HepG2 (cell line): Measurements from ENCODE around the gene RGMA. TPM values are rescaled to one million over a fixed set of nuclear protein-coding genes. Genes with fewer than 3 reads are reported as not detected.

Experiments used
- ATAC-seq: fragments of 200-7000 bp; cut with Tn5 transposase; 3 replicates; pipeline ENCODE4 v1.9.1; 2020; ENCODE audit warnings: mild to moderate bottlenecking, moderate library complexity
- BruUV-seq: library from RNA; stranded (reverse); fragments of 400-500 nt; replicated peaks from 2 replicates; lab custom pipeline; 2021; lab: Mats Ljungman, UMichigan
- CTCF ChIA-PET: fragments of 300-600 bp; formaldehyde crosslinking; extraction: SDS; loops from one replicate; lab custom pipeline; 2021; ENCODE audit warnings: low total read pairs, inconsistent platforms, low intra/inter-chr PET ratio; lab: Yijun Ruan, JAX
- POLR2A ChIA-PET: fragments of 350-600 bp; sonication (Branson Sonifier 250); formaldehyde crosslinking; loops from one replicate; lab custom pipeline; 2020; ENCODE audit warnings: antibody characterized with exemption, inconsistent platforms; lab: Yijun Ruan, JAX
- DNase-seq: peaks from one replicate; pipeline ENCODE4 v3.0.0-alpha.2; 2015; ENCODE audit warnings: low spot score
- FAIRE-seq: peaks from 3 replicates; lab custom pipeline; 2011; peaks lifted over from hg19 to GRCh38; lab: Jason Lieb, UNC
- H2AFZ ChIP-seq: one replicate; pipeline ENCODE4 v1.6.1; 2011; ENCODE audit warnings: low read length, inconsistent platforms
- H3K27ac ChIP-seq: fragments of 300-600 bp; 3 replicates; pipeline ENCODE4 v1.8.0; 2011; ENCODE audit warnings: mixed run types, mild to moderate bottlenecking, mixed read lengths, low read length, inconsistent platforms; ENCODE audit not compliant: insufficient read depth; ENCODE audit errors: extremely low read length
- H3K27me3 ChIP-seq, 2 experiments: fragments of 200-600 bp in 1 of 2; 2 replicates in 1 of 2; 3 replicates in 1 of 2; pipeline versions ENCODE4 v1.6.0 to v1.8.0; 2011; ENCODE audit warnings: low read length in 2 of 2, mild to moderate bottlenecking in 2 of 2, moderate library complexity in 2 of 2, inconsistent platforms in 1 of 2; ENCODE audit not compliant: insufficient read depth in 2 of 2, control insufficient read depth in 1 of 2
- H3K36me3 ChIP-seq, 2 experiments: fragments of 200-600 bp in 1 of 2; replicated peaks in 1 of 2; 2 replicates in 1 of 2; 3 replicates in 1 of 2; pipeline versions ENCODE4 v1.5.1 to v1.8.0; 2011; ENCODE audit warnings: low read length in 2 of 2, inconsistent platforms in 1 of 2; ENCODE audit not compliant: insufficient read depth in 2 of 2, control insufficient read depth in 1 of 2
- H3K4me1 ChIP-seq: 2 replicates; pipeline ENCODE4 v1.5.1; 2012; ENCODE audit warnings: low read length, inconsistent platforms; ENCODE audit not compliant: insufficient read depth
- H3K4me2 ChIP-seq: 2 replicates; pipeline ENCODE4 v1.6.0; 2011; ENCODE audit warnings: low read depth, low read length, inconsistent platforms
- H3K4me3 ChIP-seq, 3 experiments: fragments of 200-600 bp in 1 of 3; sonication (generic), shearing (Covaris generic) in 1 of 3; replicated peaks in 1 of 3; 2 replicates each; pipeline ENCODE4 v1.5.1; 2011 to 2016; ENCODE audit warnings: low read length in 3 of 3, inconsistent platforms in 2 of 3, low read depth in 2 of 3, mild to moderate bottlenecking in 2 of 3, control low read depth in 1 of 3, mixed read lengths in 1 of 3; ENCODE audit not compliant: insufficient read depth in 1 of 3
- H3K79me2 ChIP-seq: one replicate; pipeline ENCODE4 v1.6.1; 2011; ENCODE audit warnings: low read length, inconsistent platforms; ENCODE audit not compliant: insufficient read depth
- H3K9ac ChIP-seq: 2 replicates; pipeline ENCODE4 v1.6.0; 2011; ENCODE audit warnings: mild to moderate bottlenecking, low read depth, low read length, inconsistent platforms; ENCODE audit not compliant: insufficient read depth
- H3K9me3 ChIP-seq: 2 replicates; pipeline ENCODE4 v1.5.1; 2012; ENCODE audit warnings: mild to moderate bottlenecking, low read length
- H4K20me1 ChIP-seq: 2 replicates; pipeline ENCODE4 v1.6.0; 2011; ENCODE audit warnings: inconsistent platforms, mild to moderate bottlenecking, low read length, moderate library complexity; ENCODE audit not compliant: insufficient read depth
- ATF1 ChIP-seq: IDR thresholded peaks from 2 replicates; pipeline ENCODE4 v1.6.1; 2016; ENCODE audit warnings: mild to moderate bottlenecking, control low read depth
- EZH2 ChIP-seq: conservative IDR thresholded peaks from 2 replicates; pipeline ENCODE4 v1.6.1; 2012; ENCODE audit warnings: mild to moderate bottlenecking, low read depth, low read length, moderate library complexity
- PLSCR1 ChIP-seq: sonication (generic); formaldehyde crosslinking; IDR thresholded peaks from 2 replicates; pipeline ENCODE4 v1.5.0; 2020; ENCODE audit warnings: missing genetic modification reagents, mild to moderate bottlenecking, borderline replicate concordance
- ZBTB20 ChIP-seq: sonication (generic); formaldehyde crosslinking; IDR thresholded peaks from 2 replicates; pipeline ENCODE4 v1.8.1; 2023; ENCODE audit warnings: missing genetic modification reagents, low read depth, mild to moderate bottlenecking, borderline replicate concordance
- ZFP62 ChIP-seq: sonication (generic); formaldehyde crosslinking; IDR thresholded peaks from 2 replicates; pipeline ENCODE4 v1.4.0; 2020; ENCODE audit warnings: missing genetic modification reagents
- ZNF256 ChIP-seq: sonication (generic); formaldehyde crosslinking; conservative IDR thresholded peaks from 2 replicates; pipeline ENCODE4 v1.4.0; 2020; ENCODE audit warnings: missing genetic modification reagents
- ZNF777 ChIP-seq: sonication (generic); formaldehyde crosslinking; IDR thresholded peaks from 2 replicates; pipeline ENCODE4 v1.4.0; 2020; ENCODE audit warnings: missing genetic modification reagents
- WGBS: methylation state at CpG from one replicate; pipeline ENCODE4 v1.1.6; 2017; ENCODE audit warnings: low lambda C conversion rate; 5-methylcytosine and 5-hydroxymethylcytosine counted together
- in situ Hi-C: cut with HindIII; loops from 2 replicates; pipeline ENCODE4 v1.10.0; 2017; ENCODE audit warnings: low pct_unique_long_range_greater_than_20kb; ENCODE audit not compliant: extremely low pct_ligation_motif_present
- intact Hi-C: fragments of 100-400 bp; cut with micrococcal nuclease; formaldehyde crosslinking; loops from one replicate; pipeline ENCODE4 v1.10.0; 2022; ENCODE audit not compliant: unreplicated experiment
- polyA plus RNA-seq, 8 experiments: library from polyadenylated mRNA; depleted of rRNA in 3 of 8; stranded (reverse) in 7 of 8; unstranded in 1 of 8; fragments of >200 nt; fragmentation: Illumina TruSeq in 4 of 8; extraction: Trizol in 4 of 8; gene quantifications; 2 replicates each; pipeline versions ENCODE4 v1.2.1 to v1.2.3, GENCODE V29; 2011 to 2016; ENCODE audit warnings: low read depth in 4 of 8, missing spikeins in 1 of 8, mixed read lengths in 1 of 8; ENCODE audit not compliant: insufficient read depth in 1 of 8
- total RNA-seq, 5 experiments: library from RNA; depleted of rRNA; stranded (reverse); fragments of >200 nt; fragmentation: Illumina TruSeq; extraction: Trizol; gene quantifications; 2 replicates each; pipeline ENCODE4 v1.2.3, GENCODE V29; 2016; ENCODE audit warnings: low read depth in 1 of 5
- TF ChIP-seq, protein P1 (sequence below): sonication (generic); formaldehyde crosslinking; IDR thresholded peaks from 2 replicates; pipeline ENCODE4 v1.5.1; 2020; ENCODE audit warnings: mild to moderate bottlenecking, missing genetic modification reagents, moderate library complexity
- TF ChIP-seq, protein P2 (sequence below): sonication (generic); formaldehyde crosslinking; IDR thresholded peaks from 2 replicates; pipeline ENCODE4 v1.5.1; 2020; ENCODE audit warnings: missing genetic modification reagents, mild to moderate bottlenecking, borderline replicate concordance

The RGMA gene
- total and polyA plus RNA-seq, 2 of the 13 experiments (the other 11 are each of a cell fraction or from before 2014, with no cell fraction given) = not detected

DNA sequence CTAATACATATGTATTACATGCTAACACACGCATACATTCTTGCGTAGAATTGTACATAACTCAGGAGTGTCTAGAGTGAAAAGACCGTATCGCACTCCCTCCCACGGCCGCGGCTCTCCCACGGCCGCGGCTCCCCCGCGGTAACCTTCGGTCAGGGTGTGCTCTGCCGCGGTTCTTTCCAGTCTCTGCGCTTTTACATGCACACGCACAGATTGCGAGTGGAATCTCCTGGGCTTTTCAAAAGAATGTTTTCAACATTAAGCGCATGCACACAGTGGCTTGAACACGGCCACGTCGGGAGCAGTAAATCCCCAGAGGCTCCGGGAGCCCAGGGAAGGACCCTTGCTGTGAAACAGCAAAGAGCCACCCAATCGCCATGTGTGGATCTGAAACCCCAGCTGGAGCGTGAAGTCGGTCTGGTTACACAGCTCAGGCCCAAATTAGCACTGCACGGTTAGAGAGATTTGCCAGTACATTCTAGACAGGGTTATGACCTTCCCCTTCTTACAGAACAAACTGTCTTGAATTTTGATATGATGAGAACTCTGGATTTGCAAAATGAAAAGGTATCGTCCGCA, 805 bp upstream of the RGMA start:
- WGBS = 30% methylated on average over 21 of the region's 29 CpGs
- BruUV-seq = no TSS peak
- DNase-seq (no peak), ATAC-seq (no peak), FAIRE-seq (no peak)
- Histone ChIP-seq H4K20me1 (no peaks in the 10 kb centered on the region), H3K36me3 (no peaks in the 10 kb centered on the region), H2AFZ (no peak overlapping the region), H3K9me3 (no peaks in the 10 kb centered on the region), H3K9ac (no peak overlapping the region), H3K4me1 (peaks cover 7% of the 10 kb centered on the region; the same call in 1 of the 2 replicates), H3K4me3 (no peak overlapping the region), H3K27me3 (peaks cover 9 to 67% of the 10 kb centered on the region in 2 experiments), H3K4me2 (no peak overlapping the region), H3K27ac (no peak overlapping the region), H3K79me2 (no peaks in the 10 kb centered on the region)
- ChIA-PET CTCF (no interaction called here), POLR2A (no interaction called here)
- intact Hi-C loops (no loop called here), in situ Hi-C loops (loop anchor here (25.0 kb wide), 1 partner anchor 247 kb away; no protein-coding TSS in a partner anchor)
- peak; percentile 78 for TF ChIP-seq EZH2
- no peak for TF ChIP-seq ZNF256 (CRISPR knock-in tag)

GRCh38 chr15:93088200-93088980, 621 bp downstream of the RGMA start:
- FAIRE-seq (no peak), DNase-seq (no peak), ATAC-seq (peak; percentile 70)
- Histone ChIP-seq H3K4me1 (peaks cover 7% of the 10 kb centered on the region; the same call in 1 of the 2 replicates), H3K9ac (no peak overlapping the region), H4K20me1 (no peaks in the 10 kb centered on the region), H3K9me3 (no peaks in the 10 kb centered on the region), H3K4me2 (peak overlapping the region; percentile 47), H3K36me3 (no peaks in the 10 kb centered on the region), H2AFZ (no peak overlapping the region), H3K79me2 (no peaks in the 10 kb centered on the region), H3K4me3 (peak overlapping the region in 1 of 3 experiments; percentile 27; a peak in 1 of 6 replicates), H3K27ac (no peak overlapping the region), H3K27me3 (peaks cover 9 to 70% of the 10 kb centered on the region in 2 experiments)
- 7% methylated on average over 29 of the region's 85 CpGs for WGBS
- peak; percentile 74 for TF ChIP-seq ZNF777 (CRISPR knock-in tag)
- no peak for TF ChIP-seq ATF1 (CRISPR knock-in tag)
- TF ChIP-seq, protein P1, sequence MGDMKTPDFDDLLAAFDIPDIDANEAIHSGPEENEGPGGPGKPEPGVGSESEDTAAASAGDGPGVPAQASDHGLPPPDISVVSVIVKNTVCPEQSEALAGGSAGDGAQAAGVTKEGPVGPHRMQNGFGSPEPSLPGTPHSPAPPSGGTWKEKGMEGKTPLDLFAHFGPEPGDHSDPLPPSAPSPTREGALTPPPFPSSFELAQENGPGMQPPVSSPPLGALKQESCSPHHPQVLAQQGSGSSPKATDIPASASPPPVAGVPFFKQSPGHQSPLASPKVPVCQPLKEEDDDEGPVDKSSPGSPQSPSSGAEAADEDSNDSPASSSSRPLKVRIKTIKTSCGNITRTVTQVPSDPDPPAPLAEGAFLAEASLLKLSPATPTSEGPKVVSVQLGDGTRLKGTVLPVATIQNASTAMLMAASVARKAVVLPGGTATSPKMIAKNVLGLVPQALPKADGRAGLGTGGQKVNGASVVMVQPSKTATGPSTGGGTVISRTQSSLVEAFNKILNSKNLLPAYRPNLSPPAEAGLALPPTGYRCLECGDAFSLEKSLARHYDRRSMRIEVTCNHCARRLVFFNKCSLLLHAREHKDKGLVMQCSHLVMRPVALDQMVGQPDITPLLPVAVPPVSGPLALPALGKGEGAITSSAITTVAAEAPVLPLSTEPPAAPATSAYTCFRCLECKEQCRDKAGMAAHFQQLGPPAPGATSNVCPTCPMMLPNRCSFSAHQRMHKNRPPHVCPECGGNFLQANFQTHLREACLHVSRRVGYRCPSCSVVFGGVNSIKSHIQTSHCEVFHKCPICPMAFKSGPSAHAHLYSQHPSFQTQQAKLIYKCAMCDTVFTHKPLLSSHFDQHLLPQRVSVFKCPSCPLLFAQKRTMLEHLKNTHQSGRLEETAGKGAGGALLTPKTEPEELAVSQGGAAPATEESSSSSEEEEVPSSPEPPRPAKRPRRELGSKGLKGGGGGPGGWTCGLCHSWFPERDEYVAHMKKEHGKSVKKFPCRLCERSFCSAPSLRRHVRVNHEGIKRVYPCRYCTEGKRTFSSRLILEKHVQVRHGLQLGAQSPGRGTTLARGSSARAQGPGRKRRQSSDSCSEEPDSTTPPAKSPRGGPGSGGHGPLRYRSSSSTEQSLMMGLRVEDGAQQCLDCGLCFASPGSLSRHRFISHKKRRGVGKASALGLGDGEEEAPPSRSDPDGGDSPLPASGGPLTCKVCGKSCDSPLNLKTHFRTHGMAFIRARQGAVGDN (CRISPR knock-in tag) = 0 out of 2 replicates have a peak, but pooled peaks have one; percentile 23
- no peak for TF ChIP-seq ZBTB20 (CRISPR knock-in tag)
- TF ChIP-seq, protein P2, sequence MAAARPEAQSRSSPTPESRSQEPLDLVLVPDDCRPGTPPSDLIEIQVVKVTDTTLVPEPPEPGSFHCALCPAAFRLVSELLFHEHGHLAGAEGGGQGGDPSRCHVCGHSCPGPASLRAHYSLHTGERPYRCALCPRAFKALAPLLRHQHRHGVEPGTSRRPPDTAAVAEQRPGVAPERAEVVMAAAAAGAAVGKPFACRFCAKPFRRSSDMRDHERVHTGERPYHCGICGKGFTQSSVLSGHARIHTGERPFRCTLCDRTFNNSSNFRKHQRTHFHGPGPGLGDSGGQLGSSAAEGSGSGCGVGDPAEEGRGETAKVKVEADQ = no peak
- no peak for TF ChIP-seq ZFP62 (CRISPR knock-in tag)
- TF ChIP-seq EZH2 = peak; percentile 53; the same call in 1 of the 2 replicates
- no peak for TF ChIP-seq PLSCR1 (CRISPR knock-in tag)
- no TSS peak for BruUV-seq
- in situ Hi-C loops (loop anchor here (25.0 kb wide), 1 partner anchor 249 kb away; no protein-coding TSS in a partner anchor), intact Hi-C loops (no loop called here)
- CTCF ChIA-PET = interaction anchor here (0.7 to 1.7 kb wide), 3 partner anchors 529 to 1031 kb away, joined by 3 to 13 read pairs (median 7); no protein-coding TSS in a partner anchor
- POLR2A ChIA-PET = no interaction called here
